Epithelial cell of esophagus (primary cell): ENCODE measurements around the gene BLTP3B.

Experiments used
- DNase-seq: peaks from one replicate; pipeline ENCODE4 v3.0.0; 2010; ENCODE audit warnings: low read depth
- H3K4me3 ChIP-seq: 2 replicates; pipeline ENCODE4 v1.5.1; 2011; ENCODE audit warnings: mild to moderate bottlenecking, low read length, control low read depth
- TF ChIP-seq, protein P1 (sequence below): IDR thresholded peaks from 2 replicates; pipeline ENCODE4 v1.5.1; 2011; ENCODE audit warnings: low read depth, mild to moderate bottlenecking, low read length, control low read depth, inconsistent platforms; ENCODE audit not compliant: insufficient read depth; ENCODE audit errors: missing control alignments

The BLTP3B gene

DNA sequence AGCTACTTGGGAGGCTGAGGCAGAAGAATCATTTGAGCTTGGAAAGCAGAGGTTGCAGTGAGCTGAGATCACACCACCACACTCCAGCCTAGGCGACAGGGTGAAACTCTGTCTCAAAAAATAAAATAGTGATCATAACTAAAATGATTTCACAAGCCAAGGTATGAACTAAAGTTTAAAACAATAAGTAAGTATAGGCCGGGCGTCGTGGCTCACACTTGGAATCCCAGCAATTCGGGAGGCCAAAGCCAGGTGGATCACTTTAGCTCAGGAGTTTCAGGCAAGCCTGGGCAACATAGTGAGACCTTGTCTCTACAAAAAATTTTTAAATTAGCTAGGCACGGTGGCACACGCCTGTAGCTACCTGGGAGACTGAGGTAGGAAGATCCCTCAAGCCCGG is 27.4 kb downstream of the BLTP3B start:
- DNase-seq: no peak
- TF ChIP-seq, protein P1, sequence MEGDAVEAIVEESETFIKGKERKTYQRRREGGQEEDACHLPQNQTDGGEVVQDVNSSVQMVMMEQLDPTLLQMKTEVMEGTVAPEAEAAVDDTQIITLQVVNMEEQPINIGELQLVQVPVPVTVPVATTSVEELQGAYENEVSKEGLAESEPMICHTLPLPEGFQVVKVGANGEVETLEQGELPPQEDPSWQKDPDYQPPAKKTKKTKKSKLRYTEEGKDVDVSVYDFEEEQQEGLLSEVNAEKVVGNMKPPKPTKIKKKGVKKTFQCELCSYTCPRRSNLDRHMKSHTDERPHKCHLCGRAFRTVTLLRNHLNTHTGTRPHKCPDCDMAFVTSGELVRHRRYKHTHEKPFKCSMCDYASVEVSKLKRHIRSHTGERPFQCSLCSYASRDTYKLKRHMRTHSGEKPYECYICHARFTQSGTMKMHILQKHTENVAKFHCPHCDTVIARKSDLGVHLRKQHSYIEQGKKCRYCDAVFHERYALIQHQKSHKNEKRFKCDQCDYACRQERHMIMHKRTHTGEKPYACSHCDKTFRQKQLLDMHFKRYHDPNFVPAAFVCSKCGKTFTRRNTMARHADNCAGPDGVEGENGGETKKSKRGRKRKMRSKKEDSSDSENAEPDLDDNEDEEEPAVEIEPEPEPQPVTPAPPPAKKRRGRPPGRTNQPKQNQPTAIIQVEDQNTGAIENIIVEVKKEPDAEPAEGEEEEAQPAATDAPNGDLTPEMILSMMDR: no peak
- H3K4me3 ChIP-seq: no peak overlapping the region

DNA sequence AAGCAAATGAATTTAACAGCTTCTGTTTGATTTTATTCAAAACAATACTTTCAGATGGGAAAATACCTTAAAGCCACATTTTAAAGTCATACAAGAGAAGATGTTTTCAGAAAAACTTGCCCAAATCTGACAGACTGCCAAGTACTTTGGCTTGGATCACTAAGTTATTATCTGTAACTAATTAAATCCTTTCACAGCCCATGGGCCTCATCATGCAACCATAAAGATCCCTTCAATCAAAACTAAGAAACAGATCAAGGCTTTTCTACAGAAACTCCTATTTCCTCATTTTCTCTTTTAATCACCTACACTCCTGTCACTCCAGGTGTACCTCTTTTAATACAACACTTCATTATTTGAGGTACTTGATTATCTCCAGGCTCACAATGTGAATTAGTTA is 28.1 kb downstream of the BLTP3B start:
- no peak for DNase-seq
- TF ChIP-seq, protein P1: no peak
- H3K4me3 ChIP-seq: no peak overlapping the region

DNA sequence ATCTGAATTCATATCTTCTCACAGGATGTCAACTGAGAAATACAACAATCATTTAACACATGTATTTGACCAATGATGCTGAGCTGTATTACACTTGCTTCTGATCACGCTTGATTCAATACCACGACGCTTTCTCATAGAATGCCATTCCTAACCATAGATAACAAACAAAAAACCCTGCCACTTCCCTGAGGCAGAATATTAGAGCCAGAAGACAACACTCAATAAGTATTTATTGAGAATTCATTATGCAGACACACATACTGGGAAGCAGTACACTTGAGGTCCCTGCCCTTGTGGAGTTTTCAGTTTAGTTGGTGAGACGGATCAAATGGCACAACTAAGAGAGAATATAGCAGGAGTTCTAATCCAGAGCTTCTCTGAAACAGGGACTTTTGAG is 32.4 kb downstream of the BLTP3B start:
- TF ChIP-seq, protein P1: no peak
- H3K4me3 ChIP-seq: no peak overlapping the region

DNA sequence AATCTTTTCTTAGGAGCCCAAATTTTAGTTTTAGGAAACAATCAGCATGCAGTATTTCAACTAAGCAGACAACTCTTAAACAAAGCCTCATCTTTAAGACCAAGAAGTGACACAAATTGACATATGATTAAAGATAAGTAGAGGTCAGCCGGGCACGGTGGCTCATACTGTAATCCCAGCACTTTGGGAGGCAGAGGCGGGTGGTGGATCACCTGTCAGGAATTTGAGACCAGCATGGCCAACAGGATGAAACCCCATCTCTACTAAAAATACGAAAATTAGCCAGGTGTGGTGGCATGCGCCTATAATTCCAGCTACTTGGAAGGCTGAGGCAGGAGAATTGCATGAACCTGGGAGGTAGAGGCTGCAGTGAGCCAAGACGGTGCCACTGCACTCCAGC is 35.8 kb downstream of the BLTP3B start:
- no peak overlapping the region for H3K4me3 ChIP-seq
- no peak for DNase-seq
- TF ChIP-seq, protein P1: no peak

More for the DNA sequence above, 32.4 kb downstream of the BLTP3B start:
- DNase-seq: no peak

DNA sequence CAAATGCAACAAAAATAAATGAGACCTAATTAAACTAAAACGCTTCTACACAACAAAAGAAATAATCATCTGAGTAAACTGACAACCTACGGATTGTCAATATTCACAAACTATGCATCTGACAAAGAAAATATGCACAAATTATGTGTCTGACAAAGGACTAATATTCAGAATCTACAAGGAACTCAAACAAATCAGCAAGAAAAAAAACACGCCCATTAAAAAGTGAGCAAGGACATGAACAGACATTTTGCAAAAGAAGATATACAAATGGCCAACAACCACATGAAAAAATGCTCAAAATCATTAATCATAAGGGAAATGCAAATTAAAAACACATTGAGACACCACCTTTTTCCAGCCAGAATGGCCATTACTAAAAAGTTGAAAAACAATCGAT is 37.0 kb downstream of the BLTP3B start:
- DNase-seq: no peak
- H3K4me3 ChIP-seq: no peak overlapping the region
- TF ChIP-seq, protein P1: no peak

DNA sequence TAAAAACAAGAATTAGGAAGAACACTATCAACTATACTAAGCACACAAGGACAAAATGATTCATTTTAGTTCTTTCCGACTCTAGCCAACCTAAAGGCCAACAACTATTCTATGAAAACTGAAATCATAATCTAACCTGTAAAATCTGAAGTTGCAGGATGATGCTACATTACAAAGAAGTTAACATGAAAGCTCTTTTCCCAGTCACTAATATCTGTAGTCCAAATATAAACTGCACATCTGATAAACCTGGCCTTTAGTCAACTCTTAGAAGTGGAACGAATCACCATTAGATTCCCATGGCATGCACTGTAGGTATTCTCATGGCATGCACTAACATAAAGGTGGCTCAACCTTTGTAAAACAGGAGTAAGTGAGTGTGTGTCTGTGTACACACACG is 41.7 kb downstream of the BLTP3B start:
- peak; percentile 29 for DNase-seq
- TF ChIP-seq, protein P1: no peak
- H3K4me3 ChIP-seq: no peak overlapping the region
